Suprapubic skin (tissue), 4 donors: ENCODE results near the gene MC2R. TPM values are rescaled to one million over a fixed set of nuclear protein-coding genes. Genes with fewer than 3 reads are reported as not detected.

Experiments
- DNase-seq, 2 donors: peaks; one replicate each; pipeline ENCODE4 v3.0.0-alpha.2; 2019; ENCODE audit warnings: low spot score in 2 of 2
- H3K27ac ChIP-seq: fragments of 200-600 bp; sonication (generic); one replicate; pipeline ENCODE4 v1.5.1; 2019
- H3K27me3 ChIP-seq: fragments of 200-600 bp; sonication (generic); one replicate; pipeline ENCODE4 v1.5.1; 2019
- H3K36me3 ChIP-seq: fragments of 200-600 bp; sonication (generic); one replicate; pipeline ENCODE4 v1.5.1; 2019
- H3K4me1 ChIP-seq: fragments of 200-600 bp; sonication (generic); one replicate; pipeline ENCODE4 v1.5.1; 2019
- H3K4me3 ChIP-seq: fragments of 200-600 bp; sonication (generic); one replicate; pipeline ENCODE4 v1.5.1; 2019; ENCODE audit warnings: mild to moderate bottlenecking
- H3K9me3 ChIP-seq: fragments of 200-600 bp; sonication (generic); one replicate; pipeline ENCODE4 v1.5.1; 2019
- EP300 ChIP-seq: sonication (generic); formaldehyde crosslinking; IDR thresholded peaks from one replicate; pipeline ENCODE4 v1.6.1; 2017; ENCODE audit warnings: antibody characterized with exemption
- POLR2A ChIP-seq, 2 donors: fragments of 450-650 bp; IDR thresholded peaks; one replicate each; pipeline ENCODE4 v1.6.1; 2017; ENCODE audit warnings: antibody characterized with exemption in 2 of 2, mild to moderate bottlenecking in 2 of 2, moderate library complexity in 2 of 2
- POLR2AphosphoS5 ChIP-seq, 3 donors: sonication (generic); formaldehyde crosslinking; IDR thresholded peaks; one replicate each; pipeline ENCODE4 v1.6.1; 2017; ENCODE audit warnings: antibody characterized with exemption in 3 of 3
- WGBS: methylation state at CpG from one replicate; pipeline ENCODE4 v1.1.5; 2018; 5-methylcytosine and 5-hydroxymethylcytosine counted together
- total RNA-seq, 4 donors: library from RNA; depleted of rRNA; stranded (reverse); fragments of >200 nt; gene quantifications; one replicate each; pipeline ENCODE4 v1.1.0, GENCODE V29; 2016
- TF ChIP-seq, protein P1 (sequence below), 2 donors: fragments of 200-600 bp in 1 of 2; fragments of 450-650 bp in 1 of 2; sonication (generic) in 1 of 2; IDR thresholded peaks; one replicate each; pipeline ENCODE4 v1.5.1; 2016 to 2019; ENCODE audit warnings: antibody characterized with exemption in 2 of 2, mild to moderate bottlenecking in 1 of 2, moderate library complexity in 1 of 2

MC2R gene
- total RNA-seq, 4 donors from 2014 or later = not detected

- H3K27me3 ChIP-seq = no peaks in the 10 kb centered on the region
- peaks cover 13% of the 10 kb centered on the region for H3K4me1 ChIP-seq
- TF ChIP-seq EP300 (no peak), POLR2AphosphoS5 (IDR thresholded peaks at IDR 0.05) (no peak)
- TF ChIP-seq, protein P1, sequence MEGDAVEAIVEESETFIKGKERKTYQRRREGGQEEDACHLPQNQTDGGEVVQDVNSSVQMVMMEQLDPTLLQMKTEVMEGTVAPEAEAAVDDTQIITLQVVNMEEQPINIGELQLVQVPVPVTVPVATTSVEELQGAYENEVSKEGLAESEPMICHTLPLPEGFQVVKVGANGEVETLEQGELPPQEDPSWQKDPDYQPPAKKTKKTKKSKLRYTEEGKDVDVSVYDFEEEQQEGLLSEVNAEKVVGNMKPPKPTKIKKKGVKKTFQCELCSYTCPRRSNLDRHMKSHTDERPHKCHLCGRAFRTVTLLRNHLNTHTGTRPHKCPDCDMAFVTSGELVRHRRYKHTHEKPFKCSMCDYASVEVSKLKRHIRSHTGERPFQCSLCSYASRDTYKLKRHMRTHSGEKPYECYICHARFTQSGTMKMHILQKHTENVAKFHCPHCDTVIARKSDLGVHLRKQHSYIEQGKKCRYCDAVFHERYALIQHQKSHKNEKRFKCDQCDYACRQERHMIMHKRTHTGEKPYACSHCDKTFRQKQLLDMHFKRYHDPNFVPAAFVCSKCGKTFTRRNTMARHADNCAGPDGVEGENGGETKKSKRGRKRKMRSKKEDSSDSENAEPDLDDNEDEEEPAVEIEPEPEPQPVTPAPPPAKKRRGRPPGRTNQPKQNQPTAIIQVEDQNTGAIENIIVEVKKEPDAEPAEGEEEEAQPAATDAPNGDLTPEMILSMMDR (IDR thresholded peaks at IDR 0.05) = no peak
- DNase-seq = no peak
- no peak overlapping the region for H3K4me3 ChIP-seq
- H3K36me3 ChIP-seq = no peaks in the 10 kb centered on the region
- 33% methylated on average over 7 of the region's 7 CpGs for WGBS
- H3K9me3 ChIP-seq = no peaks in the 10 kb centered on the region
- H3K27ac ChIP-seq = no peak overlapping the region
Measured at GRCh38 chr18:13915995-13916431, 677 bp upstream of the MC2R start.

DNA sequence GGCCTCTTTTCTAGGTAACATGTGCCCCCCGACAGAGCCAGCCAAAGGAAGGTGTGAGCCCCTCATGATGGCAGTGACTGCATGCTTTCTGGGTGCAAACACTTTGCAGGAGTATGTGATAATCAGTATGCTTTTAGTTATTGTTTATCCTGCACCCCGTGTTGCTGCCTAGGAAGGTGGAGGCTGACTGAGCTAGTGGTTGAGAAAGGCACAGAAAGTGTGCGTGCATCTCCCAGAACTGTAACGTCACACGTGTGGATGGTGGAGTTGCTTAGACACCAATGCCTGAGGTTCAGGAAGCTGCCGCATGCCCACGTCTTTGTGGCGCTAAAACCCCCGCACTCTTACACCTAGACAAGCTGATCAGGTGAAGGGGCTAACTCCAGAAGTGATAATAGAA lies 580 bp downstream of the MC2R start:
- Histone ChIP-seq H3K27me3 (no peaks in the 10 kb centered on the region), H3K4me3 (no peak overlapping the region), H3K4me1 (peaks cover 13% of the 10 kb centered on the region), H3K36me3 (no peaks in the 10 kb centered on the region), H3K27ac (no peak overlapping the region), H3K9me3 (no peaks in the 10 kb centered on the region)
- WGBS = 87% methylated on average over 9 of the region's 9 CpGs
- TF ChIP-seq POLR2AphosphoS5 (IDR thresholded peaks at IDR 0.05) (no peak), POLR2A (IDR thresholded peaks at IDR 0.05) (no peak), EP300 (no peak)
- TF ChIP-seq, protein P1 (IDR thresholded peaks at IDR 0.05) = no peak
- DNase-seq = no peak

- Histone ChIP-seq H3K27me3 (no peaks in the 10 kb centered on the region), H3K36me3 (no peaks in the 10 kb centered on the region), H3K4me1 (peaks cover 13% of the 10 kb centered on the region), H3K27ac (no peak overlapping the region), H3K9me3 (no peaks in the 10 kb centered on the region), H3K4me3 (no peak overlapping the region)
- WGBS = 93% methylated on average over 9 of the region's 10 CpGs
- no peak for DNase-seq
- TF ChIP-seq EP300 (no peak), POLR2A (IDR thresholded peaks at IDR 0.05) (no peak), POLR2AphosphoS5 (IDR thresholded peaks at IDR 0.05) (no peak)
- TF ChIP-seq, protein P1 (IDR thresholded peaks at IDR 0.05) = no peak
Measured at GRCh38 chr18:13914170-13914569, 1.2 kb downstream of the MC2R start.

- 80% methylated on average over 10 of the region's 10 CpGs for WGBS
- Histone ChIP-seq H3K36me3 (no peaks in the 10 kb centered on the region), H3K27ac (no peak overlapping the region), H3K4me3 (no peak overlapping the region), H3K4me1 (peaks cover 13% of the 10 kb centered on the region), H3K9me3 (no peaks in the 10 kb centered on the region), H3K27me3 (no peaks in the 10 kb centered on the region)
- TF ChIP-seq POLR2AphosphoS5 (IDR thresholded peaks at IDR 0.05) = no peak
- TF ChIP-seq POLR2A (IDR thresholded peaks at IDR 0.05) = no peak
- TF ChIP-seq, protein P1 (IDR thresholded peaks at IDR 0.05) = no peak
- no peak for TF ChIP-seq EP300
- DNase-seq = no peak
Measured at GRCh38 chr18:13913205-13913604, 2.1 kb downstream of the MC2R start.

- peaks cover 13% of the 10 kb centered on the region for H3K4me1 ChIP-seq
- TF ChIP-seq POLR2A (IDR thresholded peaks at IDR 0.05) = no peak
- H3K27ac ChIP-seq = no peak overlapping the region
- 91% methylated on average over 9 of the region's 9 CpGs for WGBS
- no peak for DNase-seq
- no peaks in the 10 kb centered on the region for H3K36me3 ChIP-seq
- H3K9me3 ChIP-seq = no peaks in the 10 kb centered on the region
- H3K27me3 ChIP-seq = no peaks in the 10 kb centered on the region
- no peak overlapping the region for H3K4me3 ChIP-seq
Measured at GRCh38 chr18:13912601-13913000, 2.7 kb downstream of the MC2R start.

- H3K27me3 ChIP-seq = no peaks in the 10 kb centered on the region
- H3K27ac ChIP-seq = no peak overlapping the region
- no peak overlapping the region for H3K4me3 ChIP-seq
- TF ChIP-seq, protein P1 (IDR thresholded peaks at IDR 0.05) = no peak
- TF ChIP-seq POLR2A (IDR thresholded peaks at IDR 0.05) = no peak
- TF ChIP-seq EP300 = no peak
- TF ChIP-seq POLR2AphosphoS5 (IDR thresholded peaks at IDR 0.05) = no peak
- H3K36me3 ChIP-seq = no peaks in the 10 kb centered on the region
- H3K4me1 ChIP-seq = peaks cover 5% of the 10 kb centered on the region
- no peak for DNase-seq
- 63% methylated on average over 6 of the region's 6 CpGs for WGBS
- no peaks in the 10 kb centered on the region for H3K9me3 ChIP-seq
Measured at GRCh38 chr18:13910986-13911385, 4.3 kb downstream of the MC2R start.
